ENCODE data around the gene PLEKHG4B.

Gene PLEKHG4B

GRCh38 chr5:83029-83428, 8.9 kb upstream of the PLEKHG4B start:
- Histone ChIP-seq H3K27me3 (peaks cover 10% of the 10 kb centered on the region; the same call in 1 of the 2 replicates), H3K36me3 (no peaks in the 10 kb centered on the region), H3K4me3 (ENCODE audit: low read depth, low read length) (no peak overlapping the region), H3K4me1 (no peaks in the 10 kb centered on the region), H3K9me3 (no peaks in the 10 kb centered on the region)
- TF ChIP-seq CTCF (IDR thresholded peaks at IDR 0.05; ENCODE audit: low read depth, low read length), result no peak
- DNase-seq, result no peak

- Histone ChIP-seq H3K9me3 (no peaks in the 10 kb centered on the region), H3K36me3 (no peaks in the 10 kb centered on the region), H3K4me3 (ENCODE audit: low read depth, low read length) (no peak overlapping the region), H3K27me3 (peaks cover 22% of the 10 kb centered on the region), H3K4me1 (no peaks in the 10 kb centered on the region)
- no peak for TF ChIP-seq CTCF (IDR thresholded peaks at IDR 0.05; ENCODE audit: low read depth, low read length)
- no peak for DNase-seq
These were observed 6.5 kb upstream of the PLEKHG4B start for GRCh38 chr5:85334-85995.

DNA sequence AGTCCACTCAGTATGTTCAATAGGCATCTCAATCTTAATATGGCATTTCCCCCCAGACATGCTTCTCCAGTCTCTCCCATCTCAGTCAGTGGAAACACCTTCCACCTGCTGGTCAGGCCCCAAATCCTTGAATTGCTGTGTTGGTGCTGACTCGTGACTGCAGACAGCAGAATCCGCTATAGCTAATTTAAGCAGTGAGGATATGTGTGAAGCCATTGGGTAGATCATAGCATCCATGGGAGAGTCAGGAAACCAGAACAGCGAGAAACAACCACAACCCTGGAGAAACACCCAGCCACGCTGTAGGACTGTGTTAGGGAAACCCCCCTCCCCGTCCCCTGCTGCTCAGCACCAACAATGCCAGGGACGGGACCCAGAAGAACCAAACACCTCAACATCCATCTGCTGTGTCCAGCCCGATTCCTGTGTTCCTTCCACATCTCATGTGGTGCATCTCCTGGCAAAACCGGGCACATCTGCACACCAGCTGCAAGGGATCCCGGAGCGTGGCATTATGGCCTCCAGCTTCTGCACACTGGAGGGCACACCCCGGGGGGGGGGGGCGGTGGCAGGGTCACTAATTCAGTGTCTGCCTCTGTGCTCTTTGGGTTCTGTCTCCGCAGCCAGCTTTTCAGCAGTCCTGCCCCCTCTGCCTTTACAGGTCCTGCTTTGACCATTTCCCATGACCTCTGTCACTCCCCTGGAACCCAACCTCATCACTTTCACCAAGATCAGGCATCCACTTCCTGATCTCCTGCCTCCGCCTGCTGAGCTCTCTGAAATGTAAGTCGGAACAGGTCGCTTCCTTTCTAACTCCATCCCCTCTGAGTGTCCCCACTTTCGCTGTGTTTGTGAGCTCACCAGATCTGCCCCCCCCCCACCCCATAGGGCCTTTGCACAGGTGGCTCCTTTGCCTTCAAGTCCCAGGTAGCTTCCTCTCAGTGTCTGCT, 2.4 kb upstream of the PLEKHG4B start:
- no peak for TF ChIP-seq CTCF (IDR thresholded peaks at IDR 0.05; ENCODE audit: low read depth, low read length)
- no peaks in the 10 kb centered on the region for H3K9me3 ChIP-seq
- no peaks in the 10 kb centered on the region for H3K4me1 ChIP-seq
- no peak overlapping the region for H3K4me3 ChIP-seq (ENCODE audit: low read depth, low read length)
- H3K27me3 ChIP-seq, result peaks cover 57% of the 10 kb centered on the region
- no peaks in the 10 kb centered on the region for H3K36me3 ChIP-seq
- no peak for DNase-seq

DNA sequence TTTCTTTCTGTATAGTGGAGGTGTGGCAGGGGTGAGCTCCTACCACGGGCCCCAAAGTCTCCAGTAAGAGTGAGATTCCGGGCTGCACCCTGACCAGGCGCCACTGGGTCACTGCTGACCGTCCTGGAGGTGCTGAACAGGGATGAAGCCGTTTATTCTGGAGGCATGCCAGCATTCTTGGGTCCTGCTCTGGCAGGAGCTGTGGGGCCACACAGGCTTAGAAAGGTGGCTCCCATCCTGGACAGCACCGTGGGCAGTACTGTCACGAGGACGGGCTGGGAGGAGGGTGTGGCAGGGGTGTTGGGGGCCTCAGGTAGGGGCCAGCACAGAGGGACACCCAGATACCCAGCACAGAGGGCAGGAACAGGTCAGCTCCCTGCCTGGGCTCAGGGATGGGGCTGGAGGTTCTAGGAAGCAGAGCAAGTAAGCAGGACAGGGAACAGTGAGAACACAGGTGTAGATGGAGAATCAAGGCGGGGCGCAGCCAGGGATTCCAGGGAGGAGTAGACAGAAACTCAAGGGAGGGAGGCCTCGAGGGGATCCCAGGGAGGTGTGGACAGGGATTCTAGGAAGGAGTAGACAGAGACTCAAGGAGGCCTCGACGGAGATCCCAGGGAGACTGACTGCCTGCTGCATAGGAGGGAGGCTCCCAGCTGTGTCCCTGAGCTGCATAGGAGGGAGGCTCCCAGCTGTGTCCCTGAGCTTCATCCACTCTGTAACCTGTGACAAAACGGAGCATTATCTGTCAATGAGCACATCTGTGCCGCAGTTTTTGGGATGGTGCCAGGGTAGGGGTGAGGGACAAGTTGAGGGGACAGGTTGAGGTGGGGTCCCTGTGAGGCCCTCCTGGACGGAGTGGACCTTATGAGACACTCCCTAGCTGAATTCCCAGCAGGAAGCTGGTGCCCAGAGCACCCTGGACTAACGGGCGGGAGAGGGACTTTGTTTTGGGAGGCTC, 1.1 kb upstream of the PLEKHG4B start:
- no peak overlapping the region for H3K4me3 ChIP-seq (ENCODE audit: low read depth, low read length)
- peaks cover 69% of the 10 kb centered on the region for H3K27me3 ChIP-seq
- H3K4me1 ChIP-seq, result no peaks in the 10 kb centered on the region
- no peak for TF ChIP-seq CTCF (IDR thresholded peaks at IDR 0.05; ENCODE audit: low read depth, low read length)
- H3K36me3 ChIP-seq, result no peaks in the 10 kb centered on the region
- DNase-seq, result no peak
- no peaks in the 10 kb centered on the region for H3K9me3 ChIP-seq

DNA sequence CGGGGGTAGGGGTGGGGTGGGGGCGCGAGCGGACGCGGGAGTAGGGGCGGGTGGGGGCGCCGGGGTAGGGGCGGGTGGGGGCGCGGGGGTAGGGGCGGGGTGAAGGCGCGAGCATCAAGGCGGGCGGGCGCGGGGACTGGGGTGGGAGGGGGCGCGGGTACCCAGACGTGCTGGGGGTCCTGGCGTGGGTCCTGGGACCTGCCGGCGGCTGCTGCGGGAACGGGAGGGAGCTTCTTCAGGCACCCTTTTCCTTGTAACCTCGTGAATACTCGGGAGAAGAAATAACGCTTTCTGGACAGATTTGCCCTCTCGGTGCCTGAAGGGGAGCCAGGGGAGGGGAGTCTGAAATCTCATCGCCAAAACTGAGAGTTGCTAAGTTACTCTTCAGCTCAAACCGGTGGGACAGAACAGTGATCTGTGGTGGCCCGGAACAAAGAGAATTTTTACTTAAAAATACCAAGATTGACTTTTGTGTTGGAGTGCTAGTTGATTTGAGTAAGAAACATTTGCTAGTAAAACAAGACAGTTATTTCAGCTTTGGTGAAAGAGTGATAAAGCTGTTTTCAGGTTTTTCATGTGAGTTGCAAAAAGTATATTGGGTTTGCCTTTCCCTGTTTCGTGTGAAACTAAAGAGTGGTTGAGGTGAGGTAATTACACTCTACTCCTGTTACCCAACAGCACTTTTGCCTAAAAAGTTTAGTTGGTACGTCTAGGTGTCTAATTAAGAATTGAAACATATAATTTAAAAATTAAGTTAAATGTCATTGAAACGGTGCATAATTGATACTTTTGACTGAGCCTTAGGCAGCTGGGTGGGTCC, 643 bp downstream of the PLEKHG4B start:
- H3K9me3 ChIP-seq, result no peaks in the 10 kb centered on the region
- no peak overlapping the region for H3K4me3 ChIP-seq (ENCODE audit: low read depth, low read length)
- no peaks in the 10 kb centered on the region for H3K36me3 ChIP-seq
- no peaks in the 10 kb centered on the region for H3K4me1 ChIP-seq
- TF ChIP-seq CTCF (IDR thresholded peaks at IDR 0.05; ENCODE audit: low read depth, low read length), result no peak
- peaks cover 73% of the 10 kb centered on the region for H3K27me3 ChIP-seq
- no peak for DNase-seq
